GM12875 (cell line): ENCODE data around the gene PTCHD1.

Experiments used
- H3K4me3 ChIP-seq: one replicate; pipeline ENCODE4 v1.5.1; 2011; ENCODE audit warnings: low read depth, low read length, control low read depth
- CTCF ChIP-seq: IDR thresholded peaks from 2 replicates; pipeline ENCODE4 v1.5.1; 2011; ENCODE audit warnings: low read depth, mild to moderate bottlenecking, control low read depth, inconsistent platforms, low read length, moderate library complexity, borderline replicate concordance; ENCODE audit not compliant: insufficient read depth

The PTCHD1 gene

DNA sequence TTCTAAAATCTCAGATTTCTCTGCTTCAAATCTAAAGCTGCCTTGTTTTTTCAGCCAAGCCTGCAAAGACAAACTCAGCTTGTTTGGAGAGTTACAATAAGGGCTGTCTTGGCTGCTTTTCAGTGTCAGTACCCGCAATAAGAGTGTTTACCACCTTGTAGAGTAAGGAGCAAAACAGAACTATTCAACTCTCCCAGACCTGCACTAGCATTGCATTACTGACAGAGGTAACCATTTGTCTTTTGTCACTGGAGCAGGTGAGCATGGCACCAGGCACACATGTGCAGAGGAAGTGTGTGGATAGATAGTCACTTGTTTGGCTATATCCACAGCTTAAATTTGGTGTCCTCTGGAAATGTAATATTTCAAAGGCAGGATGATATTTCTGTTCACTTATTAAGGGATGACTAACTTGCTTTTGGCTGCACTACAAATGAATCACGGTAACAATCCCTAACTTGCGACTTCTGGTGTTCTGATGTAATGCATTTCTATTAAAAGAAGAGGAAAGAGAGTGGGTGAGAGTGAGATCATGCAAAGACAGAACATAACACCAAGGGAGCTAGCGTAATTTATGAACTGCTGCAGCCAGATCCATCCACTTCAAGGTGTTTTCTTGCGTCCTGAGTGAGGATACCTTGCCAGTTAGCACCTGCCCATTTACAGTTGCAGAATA, 38.6 kb downstream of the PTCHD1 start:
- no peak overlapping the region for H3K4me3 ChIP-seq
- no peak for TF ChIP-seq CTCF

- no peak overlapping the region for H3K4me3 ChIP-seq
- no peak for TF ChIP-seq CTCF
Observed at GRCh38 chrX:23374291-23374690, 39.6 kb downstream of the PTCHD1 start.

GRCh38 chrX:23376581-23376980, 41.9 kb downstream of the PTCHD1 start:
- no peak overlapping the region for H3K4me3 ChIP-seq
- TF ChIP-seq CTCF: no peak

GRCh38 chrX:23380581-23380980, 45.9 kb downstream of the PTCHD1 start:
- TF ChIP-seq CTCF: no peak
- no peak overlapping the region for H3K4me3 ChIP-seq

DNA sequence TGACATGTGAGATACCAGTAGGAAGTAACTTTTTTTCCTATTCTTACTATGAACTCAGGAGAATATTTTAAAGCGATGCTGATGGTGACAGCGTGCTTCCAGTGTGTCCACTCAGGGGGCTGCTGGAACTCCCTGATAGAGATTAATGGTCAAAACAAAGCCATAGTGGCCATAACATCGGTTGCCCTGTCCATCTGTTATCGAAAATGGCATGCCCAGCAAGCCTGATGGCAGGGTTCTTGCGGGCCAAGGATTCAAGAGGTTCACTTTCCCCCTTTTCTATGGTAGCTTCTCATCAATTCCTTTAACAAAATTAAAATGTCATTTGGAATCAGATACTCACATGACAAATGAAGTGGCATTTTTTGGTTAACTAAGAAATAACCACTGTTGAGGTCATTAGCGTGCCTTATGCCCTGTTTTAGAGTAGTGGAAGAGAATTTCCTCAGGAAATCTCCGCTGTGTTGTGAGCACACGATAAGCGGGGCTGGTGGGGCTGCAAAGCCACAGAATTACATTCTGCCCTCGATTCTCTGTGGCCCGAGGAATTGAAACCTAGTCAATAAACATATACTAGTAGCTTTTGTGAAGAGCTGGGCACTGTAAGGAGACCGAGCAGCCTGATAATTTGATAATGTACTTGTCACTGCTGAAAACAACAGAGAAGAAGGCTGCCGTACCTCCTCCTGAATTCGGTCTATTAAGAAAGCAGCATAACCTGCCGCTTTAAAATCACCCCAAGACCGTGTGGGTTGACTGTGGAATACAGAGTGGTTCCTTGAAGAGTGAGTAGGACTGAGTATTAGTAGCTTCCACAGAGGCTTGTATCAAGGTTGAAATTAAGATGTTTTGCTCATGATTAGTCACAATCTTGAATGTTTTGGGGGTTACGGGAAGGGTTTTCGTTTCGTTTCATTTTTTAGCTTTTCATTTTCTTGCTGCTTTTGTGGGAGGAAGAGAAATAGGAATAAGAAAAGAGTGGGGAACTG, 46.7 kb downstream of the PTCHD1 start:
- no peak overlapping the region for H3K4me3 ChIP-seq
- TF ChIP-seq CTCF: no peak

- TF ChIP-seq CTCF: no peak
- no peak overlapping the region for H3K4me3 ChIP-seq
Observed at GRCh38 chrX:23382572-23382971, 47.9 kb downstream of the PTCHD1 start.
